HFFc6 (cell line): ENCODE results near the gene TPPP3. TPM values are rescaled to one million over a fixed set of nuclear protein-coding genes. Genes with fewer than 3 reads are reported as not detected.

Source experiments
- DNase-seq: peaks from one replicate; pipeline ENCODE4 v3.0.0-alpha.2; 2018
- H3K27ac Mint-ChIP-seq: 2 replicates; pipeline ENCODE4 v1.8.0; 2020; ENCODE audit warnings: mild to moderate bottlenecking, mixed read lengths
- H3K27me3 Mint-ChIP-seq: 2 replicates; pipeline ENCODE4 v1.8.0; 2021; ENCODE audit warnings: mild to moderate bottlenecking, moderate library complexity, mixed read lengths; ENCODE audit not compliant: insufficient read depth
- H3K36me3 Mint-ChIP-seq: 2 replicates; pipeline ENCODE4 v1.8.0; 2021; ENCODE audit warnings: low read depth, mixed read lengths
- H3K4me1 Mint-ChIP-seq: 2 replicates; pipeline ENCODE4 v1.8.0; 2020; ENCODE audit warnings: low read depth, mixed read lengths
- H3K4me3 Mint-ChIP-seq: 2 replicates; pipeline ENCODE4 v1.8.0; 2020; ENCODE audit warnings: mild to moderate bottlenecking, moderate library complexity, mixed read lengths
- H3K9me3 Mint-ChIP-seq: 2 replicates; pipeline ENCODE4 v1.8.0; 2020; ENCODE audit warnings: mild to moderate bottlenecking, mixed read lengths
- total RNA-seq, 6 experiments: library from RNA; stranded (reverse); fragmentation: NEBNext Ultra II Directional; extraction: Animal tissue kit (Norgen Biotek cat#: 25700); gene quantifications; 2 replicates in 1 of 6; 3 replicates in 5 of 6; pipeline ENCODE4 v1.2.3, GENCODE V29; 2021
- TF ChIP-seq, protein P1 (sequence below): fragments of 200-600 bp; sonication (generic); IDR thresholded peaks from 2 replicates; pipeline ENCODE4 v1.5.0; 2021; ENCODE audit warnings: antibody characterized with exemption, mild to moderate bottlenecking

Gene TPPP3
- total RNA-seq, 6 experiments from 2014 or later, result 0.21 to 0.28 TPM; not detected in 4

DNA sequence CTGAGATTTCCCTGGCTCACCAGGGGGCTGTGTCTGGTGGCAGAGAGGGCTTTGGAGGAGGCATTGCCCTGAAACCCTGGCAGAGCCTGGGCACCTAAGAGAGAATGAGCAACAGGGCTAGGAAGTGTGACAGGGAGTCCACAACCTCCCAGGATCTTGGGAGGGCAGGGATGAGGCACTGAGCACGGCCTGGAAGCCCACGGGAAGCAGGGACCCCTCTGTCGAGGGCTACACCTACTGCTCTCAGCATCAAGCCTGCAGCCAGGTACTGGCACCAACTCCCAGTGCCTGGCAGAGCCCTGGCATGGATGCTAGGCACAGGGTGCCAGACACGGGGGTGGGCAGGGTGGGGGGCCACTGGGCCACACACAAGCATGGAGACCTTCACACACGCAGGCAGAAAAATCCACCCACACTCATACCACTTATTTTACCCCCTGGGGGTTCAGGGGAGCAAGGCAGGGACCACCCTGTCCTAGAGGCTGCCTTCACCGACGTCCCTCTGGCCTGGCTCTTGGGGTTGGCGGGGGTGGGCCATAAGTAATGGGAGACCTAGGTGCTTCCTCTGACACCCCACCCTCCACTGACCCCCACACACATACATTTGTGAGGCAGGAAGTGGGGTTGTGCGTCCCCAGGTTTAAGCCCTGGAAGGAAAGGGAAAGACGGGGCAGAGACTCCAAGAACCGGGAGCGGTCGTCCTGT is 36.7 kb upstream of the TPPP3 start:
- Mint-ChIP-seq H3K27ac (no peak overlapping the region), H3K36me3 (no peaks in the 10 kb centered on the region), H3K4me3 (peak overlapping the region; percentile 65), H3K4me1 (no peaks in the 10 kb centered on the region; the same call in 1 of the 2 replicates), H3K9me3 (no peaks in the 10 kb centered on the region), H3K27me3 (peaks cover 32% of the 10 kb centered on the region)
- DNase-seq, result no peak
- TF ChIP-seq, protein P1, sequence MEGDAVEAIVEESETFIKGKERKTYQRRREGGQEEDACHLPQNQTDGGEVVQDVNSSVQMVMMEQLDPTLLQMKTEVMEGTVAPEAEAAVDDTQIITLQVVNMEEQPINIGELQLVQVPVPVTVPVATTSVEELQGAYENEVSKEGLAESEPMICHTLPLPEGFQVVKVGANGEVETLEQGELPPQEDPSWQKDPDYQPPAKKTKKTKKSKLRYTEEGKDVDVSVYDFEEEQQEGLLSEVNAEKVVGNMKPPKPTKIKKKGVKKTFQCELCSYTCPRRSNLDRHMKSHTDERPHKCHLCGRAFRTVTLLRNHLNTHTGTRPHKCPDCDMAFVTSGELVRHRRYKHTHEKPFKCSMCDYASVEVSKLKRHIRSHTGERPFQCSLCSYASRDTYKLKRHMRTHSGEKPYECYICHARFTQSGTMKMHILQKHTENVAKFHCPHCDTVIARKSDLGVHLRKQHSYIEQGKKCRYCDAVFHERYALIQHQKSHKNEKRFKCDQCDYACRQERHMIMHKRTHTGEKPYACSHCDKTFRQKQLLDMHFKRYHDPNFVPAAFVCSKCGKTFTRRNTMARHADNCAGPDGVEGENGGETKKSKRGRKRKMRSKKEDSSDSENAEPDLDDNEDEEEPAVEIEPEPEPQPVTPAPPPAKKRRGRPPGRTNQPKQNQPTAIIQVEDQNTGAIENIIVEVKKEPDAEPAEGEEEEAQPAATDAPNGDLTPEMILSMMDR, result no peak

DNA sequence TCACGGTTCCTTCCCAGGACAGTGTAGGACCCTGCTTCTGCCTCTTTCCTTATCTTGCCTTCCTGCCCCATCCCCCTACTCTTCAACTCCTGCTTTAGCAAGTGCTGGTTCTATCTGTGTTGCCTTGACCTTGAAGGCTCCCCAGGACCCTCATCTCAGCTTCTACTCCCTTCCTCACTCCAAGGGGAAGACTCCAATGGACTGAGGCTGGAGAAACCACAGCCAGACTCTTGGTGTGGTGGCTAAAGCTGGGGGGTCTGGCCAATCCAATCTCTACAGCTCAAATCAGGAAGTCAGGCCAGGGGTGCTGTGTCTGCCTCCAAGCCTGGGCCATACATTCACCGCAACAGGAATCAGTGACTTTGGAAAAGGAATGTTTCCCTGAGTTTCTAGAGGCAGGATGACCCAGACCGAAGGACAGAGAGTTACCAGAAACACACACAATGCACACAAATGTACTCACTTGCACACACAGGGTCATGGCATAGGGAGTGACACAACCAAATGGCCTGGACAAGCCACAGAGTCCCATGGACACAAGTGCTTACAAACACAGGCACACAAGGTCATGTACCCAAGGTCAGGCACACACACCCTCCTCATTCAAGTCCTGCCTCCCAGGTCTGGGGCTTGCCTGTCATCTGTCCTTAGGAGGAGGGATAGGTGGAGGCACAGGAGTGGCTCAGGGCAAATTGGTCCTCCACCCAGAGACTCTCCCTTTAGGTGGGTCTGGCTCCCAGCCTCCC is 35.9 kb upstream of the TPPP3 start:
- Mint-ChIP-seq H3K27me3 (peaks cover 33% of the 10 kb centered on the region), H3K4me3 (no peak overlapping the region), H3K36me3 (no peaks in the 10 kb centered on the region), H3K27ac (no peak overlapping the region), H3K9me3 (no peaks in the 10 kb centered on the region), H3K4me1 (no peaks in the 10 kb centered on the region; the same call in 1 of the 2 replicates)
- TF ChIP-seq, protein P1, result no peak
- DNase-seq, result no peak

- peak; percentile 39 for DNase-seq
- TF ChIP-seq, protein P1, result peak; percentile 86
- H3K9me3 Mint-ChIP-seq, result no peaks in the 10 kb centered on the region
- H3K27ac Mint-ChIP-seq, result no peak overlapping the region; the same call in 1 of the 2 replicates
- H3K4me3 Mint-ChIP-seq, result no peak overlapping the region
- no peaks in the 10 kb centered on the region; the same call in 1 of the 2 replicates for H3K4me1 Mint-ChIP-seq
- no peaks in the 10 kb centered on the region for H3K36me3 Mint-ChIP-seq
- peaks cover 36% of the 10 kb centered on the region for H3K27me3 Mint-ChIP-seq
Measured at GRCh38 chr16:67428146-67428731, 34.9 kb upstream of the TPPP3 start.

GRCh38 chr16:67426950-67427349 is 33.7 kb upstream of the TPPP3 start:
- TF ChIP-seq, protein P1, result no peak
- H3K4me3 Mint-ChIP-seq, result no peak overlapping the region
- H3K27me3 Mint-ChIP-seq, result peaks cover 38% of the 10 kb centered on the region

DNA sequence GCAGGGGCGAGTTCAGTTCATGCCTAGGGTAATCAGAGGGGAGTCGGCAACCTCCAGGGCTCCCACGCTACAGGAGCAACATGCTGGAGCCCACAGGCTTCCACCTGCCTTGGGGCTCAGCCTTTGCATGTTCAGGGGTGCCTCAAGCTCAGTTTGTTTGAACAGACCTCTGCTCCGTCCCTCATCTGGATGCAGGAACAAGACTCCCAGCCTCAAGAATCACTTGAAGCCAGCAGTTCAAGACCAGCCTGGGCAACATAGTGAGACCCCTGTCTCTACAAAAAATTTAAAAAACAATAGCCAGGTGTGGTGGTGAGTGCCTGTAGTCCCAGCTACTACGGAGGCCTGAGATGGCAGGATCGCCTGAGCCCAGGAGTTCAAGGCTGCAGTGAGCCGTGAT is 32.7 kb upstream of the TPPP3 start:
- no peaks in the 10 kb centered on the region for H3K9me3 Mint-ChIP-seq
- peaks cover 37% of the 10 kb centered on the region for H3K27me3 Mint-ChIP-seq
- TF ChIP-seq, protein P1, result no peak
- no peak for DNase-seq
- no peaks in the 10 kb centered on the region; the same call in 1 of the 2 replicates for H3K4me1 Mint-ChIP-seq
- no peak overlapping the region for H3K4me3 Mint-ChIP-seq
- no peaks in the 10 kb centered on the region for H3K36me3 Mint-ChIP-seq
- H3K27ac Mint-ChIP-seq, result no peak overlapping the region

More at GRCh38 chr16:67426950-67427349, 33.7 kb upstream of the TPPP3 start:
- H3K27ac Mint-ChIP-seq, result no peak overlapping the region
- H3K36me3 Mint-ChIP-seq, result no peaks in the 10 kb centered on the region
- H3K4me1 Mint-ChIP-seq, result no peaks in the 10 kb centered on the region; the same call in 1 of the 2 replicates
- DNase-seq, result no peak
- H3K9me3 Mint-ChIP-seq, result no peaks in the 10 kb centered on the region
